HFF-Myc (cell line): ENCODE data around the gene TRMT6.

ENCODE experiments used
- DNase-seq: peaks from one replicate; pipeline ENCODE4 v3.0.0-alpha.2; 2011; ENCODE audit warnings: low read depth; ENCODE audit errors: extremely low read depth
- H3K4me3 ChIP-seq: replicated peaks from 2 replicates; pipeline ENCODE4 v1.5.1; 2011; ENCODE audit warnings: low read depth, mild to moderate bottlenecking, control low read depth, low read length
- CTCF ChIP-seq: IDR thresholded peaks from 2 replicates; pipeline ENCODE4 v1.5.1; 2012; ENCODE audit warnings: mild to moderate bottlenecking, low read depth, low read length, control low read depth; ENCODE audit errors: missing control alignments

Gene TRMT6

GRCh38 chr20:5973971-5974370 lies 23.6 kb upstream of the TRMT6 start:
- TF ChIP-seq CTCF: no peak
- DNase-seq: no peak
- no peak overlapping the region for H3K4me3 ChIP-seq

- no peak overlapping the region for H3K4me3 ChIP-seq
- no peak for TF ChIP-seq CTCF
- no peak for DNase-seq
Observed at GRCh38 chr20:5973172-5973571, 22.8 kb upstream of the TRMT6 start.

GRCh38 chr20:5971203-5971602 lies 20.9 kb upstream of the TRMT6 start:
- no peak for TF ChIP-seq CTCF
- DNase-seq: no peak
- H3K4me3 ChIP-seq: no peak overlapping the region

GRCh38 chr20:5970381-5970780 lies 20.0 kb upstream of the TRMT6 start:
- no peak for TF ChIP-seq CTCF
- H3K4me3 ChIP-seq: no peak overlapping the region
- DNase-seq: no peak

- no peak for TF ChIP-seq CTCF
- no peak overlapping the region for H3K4me3 ChIP-seq
- DNase-seq: no peak
Observed at GRCh38 chr20:5969940-5970339, 19.6 kb upstream of the TRMT6 start.

GRCh38 chr20:5969348-5969935 lies 19.1 kb upstream of the TRMT6 start:
- no peak for TF ChIP-seq CTCF
- DNase-seq: no peak
- no peak overlapping the region for H3K4me3 ChIP-seq

GRCh38 chr20:5968462-5968861 lies 18.1 kb upstream of the TRMT6 start:
- no peak for DNase-seq

More at GRCh38 chr20:5968462-5968861, 18.1 kb upstream of the TRMT6 start:
- H3K4me3 ChIP-seq: no peak overlapping the region
- no peak for TF ChIP-seq CTCF
